ENCODE data around the gene SAMD11. TPM values are rescaled to one million over a fixed set of nuclear protein-coding genes. Genes with fewer than 3 reads are reported as not detected.
"Not testable (repeated sequence)": the region's sequence is repeated elsewhere in the genome, so short reads cannot be mapped to it uniquely, and the experiment has no call there.

The SAMD11 gene
- total RNA-seq (ENCODE audit: unreplicated experiment), result 46.2 TPM
- long read RNA-seq, partial matches to known transcripts, result 2 of 6 reads
- long read RNA-seq, other reads (novel, unspliced or antisense), result 4 of 6 reads

GRCh38 chr1:923131-923990 is at the start of gene SAMD11:
TSS of gene SAMD11 (plus strand) at chr1:923923. CDS start at chr1:924432, 509 bp downstream.
- Mint-ChIP-seq H3K9me3 (ENCODE audit: unreplicated experiment) (peaks cover 13% of the 10 kb centered on the region), H3K27ac (ENCODE audit: unreplicated experiment) (peak within 1 kb of the TSS; percentile 55), H3K27me3 (ENCODE audit: unreplicated experiment) (peaks cover 24% of the 10 kb centered on the region), H3K4me3 (ENCODE audit: unreplicated experiment) (peak within 1 kb of the TSS; percentile 86), H3K4me1 (ENCODE audit: low read depth, unreplicated experiment) (peaks cover 17% of the 10 kb centered on the region), H3K36me3 (ENCODE audit: unreplicated experiment) (peaks cover 3% of the 10 kb centered on the region)
- no peak for TF ChIP-seq CTCF (IDR thresholded peaks at IDR 0.05; ENCODE audit: partially characterized antibody, unreplicated experiment)
- DNase-seq, result peak; percentile 91

- not testable (repeated sequence) for H3K4me3 Mint-ChIP-seq (ENCODE audit: unreplicated experiment); H3K9me3 Mint-ChIP-seq (ENCODE audit: unreplicated experiment); H3K36me3 Mint-ChIP-seq (ENCODE audit: unreplicated experiment); H3K27ac Mint-ChIP-seq (ENCODE audit: unreplicated experiment); H3K27me3 Mint-ChIP-seq (ENCODE audit: unreplicated experiment); DNase-seq
- H3K4me1 Mint-ChIP-seq (ENCODE audit: low read depth, unreplicated experiment), result peaks cover 11% of the 10 kb centered on the region
Observed at GRCh38 chr1:876428-877208, 47.1 kb upstream of the SAMD11 start.

- not testable (repeated sequence) for H3K27ac Mint-ChIP-seq (ENCODE audit: unreplicated experiment); DNase-seq; H3K9me3 Mint-ChIP-seq (ENCODE audit: unreplicated experiment); H3K36me3 Mint-ChIP-seq (ENCODE audit: unreplicated experiment); H3K27me3 Mint-ChIP-seq (ENCODE audit: unreplicated experiment); H3K4me3 Mint-ChIP-seq (ENCODE audit: unreplicated experiment)
- peaks cover 16% of the 10 kb centered on the region for H3K4me1 Mint-ChIP-seq (ENCODE audit: low read depth, unreplicated experiment)
Observed at GRCh38 chr1:877209-877986, 46.3 kb upstream of the SAMD11 start.

- Mint-ChIP-seq H3K4me3 (ENCODE audit: unreplicated experiment) (peak overlapping the region; percentile 43), H3K27ac (ENCODE audit: unreplicated experiment) (peak overlapping the region; percentile 93), H3K4me1 (ENCODE audit: low read depth, unreplicated experiment) (peaks cover 30% of the 10 kb centered on the region), H3K9me3 (ENCODE audit: unreplicated experiment) (peaks cover 17% of the 10 kb centered on the region), H3K36me3 (ENCODE audit: unreplicated experiment) (peaks cover 15% of the 10 kb centered on the region)
- not testable (repeated sequence) for DNase-seq; H3K27me3 Mint-ChIP-seq (ENCODE audit: unreplicated experiment)
Observed at GRCh38 chr1:880511-880910, 43.2 kb upstream of the SAMD11 start.

- H3K36me3 Mint-ChIP-seq (ENCODE audit: unreplicated experiment), result peaks cover 15% of the 10 kb centered on the region
- not testable (repeated sequence) for H3K4me3 Mint-ChIP-seq (ENCODE audit: unreplicated experiment); H3K27me3 Mint-ChIP-seq (ENCODE audit: unreplicated experiment); DNase-seq
- peaks cover 17% of the 10 kb centered on the region for H3K9me3 Mint-ChIP-seq (ENCODE audit: unreplicated experiment)
- peak overlapping the region; percentile 93 for H3K27ac Mint-ChIP-seq (ENCODE audit: unreplicated experiment)
- H3K4me1 Mint-ChIP-seq (ENCODE audit: low read depth, unreplicated experiment), result peaks cover 34% of the 10 kb centered on the region
Observed at GRCh38 chr1:880915-881314, 42.8 kb upstream of the SAMD11 start.

- Mint-ChIP-seq H3K9me3 (ENCODE audit: unreplicated experiment) (peaks cover 18% of the 10 kb centered on the region), H3K27ac (ENCODE audit: unreplicated experiment) (no peak overlapping the region), H3K36me3 (ENCODE audit: unreplicated experiment) (peaks cover 22% of the 10 kb centered on the region), H3K4me3 (ENCODE audit: unreplicated experiment) (peak overlapping the region; percentile 87), H3K27me3 (ENCODE audit: unreplicated experiment) (peaks cover 10% of the 10 kb centered on the region), H3K4me1 (ENCODE audit: low read depth, unreplicated experiment) (peaks cover 29% of the 10 kb centered on the region)
- DNase-seq, result no peak
- no peak for TF ChIP-seq CTCF (IDR thresholded peaks at IDR 0.05; ENCODE audit: partially characterized antibody, unreplicated experiment)
Observed at GRCh38 chr1:886311-886710, 37.4 kb upstream of the SAMD11 start.
